Effector memory CD4-positive, alpha-beta T cell (primary cell): Measurements from ENCODE around the gene PAFAH1B2.

Experiments used
- DNase-seq, 3 donors: peaks; one replicate each; pipeline ENCODE4 v3.0.0-alpha.2; 2020
- H3K27ac ChIP-seq: 2 replicates; pipeline ENCODE4 v1.7.0; 2013; ENCODE audit warnings: mild to moderate bottlenecking, low read length, moderate library complexity; ENCODE audit not compliant: insufficient read depth, poor library complexity, severe bottlenecking
- H3K27me3 ChIP-seq: replicated peaks from 2 replicates; pipeline ENCODE4 v1.7.0; 2013; ENCODE audit warnings: mild to moderate bottlenecking, low read length; ENCODE audit not compliant: insufficient read depth, control insufficient read depth, poor library complexity, severe bottlenecking
- H3K36me3 ChIP-seq: 2 replicates; pipeline ENCODE4 v1.7.0; 2013; ENCODE audit warnings: mild to moderate bottlenecking, low read length, moderate library complexity; ENCODE audit not compliant: control insufficient read depth, insufficient read depth
- H3K4me1 ChIP-seq: 2 replicates; pipeline ENCODE4 v1.7.0; 2013; ENCODE audit warnings: low read length, mild to moderate bottlenecking; ENCODE audit not compliant: control insufficient read depth, insufficient read depth, poor library complexity, severe bottlenecking
- H3K4me3 ChIP-seq: 2 replicates; pipeline ENCODE4 v1.7.0; 2013; ENCODE audit warnings: low read length, low read depth, mild to moderate bottlenecking; ENCODE audit not compliant: insufficient read depth, poor library complexity, severe bottlenecking
- H3K9me3 ChIP-seq: 2 replicates; pipeline ENCODE4 v1.7.0; 2013; ENCODE audit warnings: mild to moderate bottlenecking, low read length, moderate library complexity; ENCODE audit not compliant: control insufficient read depth

Gene PAFAH1B2

GRCh38 chr11:117145393-117145761 lies 1.3 kb downstream of the PAFAH1B2 start:
- DNase-seq, result peak in 1 of 3 donors; percentile 11
- peak overlapping the region; percentile 69 for H3K4me3 ChIP-seq
- no peaks in the 10 kb centered on the region for H3K27me3 ChIP-seq
- peaks cover 7% of the 10 kb centered on the region for H3K36me3 ChIP-seq
- peak overlapping the region; percentile 74 for H3K27ac ChIP-seq
- H3K9me3 ChIP-seq, result no peaks in the 10 kb centered on the region
- peaks cover 16% of the 10 kb centered on the region for H3K4me1 ChIP-seq

- H3K4me1 ChIP-seq, result peaks cover 16% of the 10 kb centered on the region
- no peaks in the 10 kb centered on the region for H3K27me3 ChIP-seq
- no peak for DNase-seq
- H3K9me3 ChIP-seq, result no peaks in the 10 kb centered on the region
- no peak overlapping the region for H3K4me3 ChIP-seq
- no peak overlapping the region for H3K27ac ChIP-seq
- H3K36me3 ChIP-seq, result peaks cover 7% of the 10 kb centered on the region
Measured at GRCh38 chr11:117146521-117146920, 2.4 kb downstream of the PAFAH1B2 start.

- DNase-seq, result no peak
- Histone ChIP-seq H3K27me3 (no peaks in the 10 kb centered on the region), H3K27ac (no peak overlapping the region), H3K4me3 (no peak overlapping the region), H3K36me3 (peaks cover 14% of the 10 kb centered on the region), H3K9me3 (no peaks in the 10 kb centered on the region), H3K4me1 (peaks cover 5% of the 10 kb centered on the region)
Measured at GRCh38 chr11:117152066-117152465, 8.0 kb downstream of the PAFAH1B2 start.

GRCh38 chr11:117154468-117154867 lies 10.4 kb downstream of the PAFAH1B2 start:
- no peak for DNase-seq
- H3K27ac ChIP-seq, result no peak overlapping the region
- no peak overlapping the region for H3K4me3 ChIP-seq
- H3K27me3 ChIP-seq, result no peaks in the 10 kb centered on the region
- H3K36me3 ChIP-seq, result peaks cover 14% of the 10 kb centered on the region
- no peaks in the 10 kb centered on the region for H3K9me3 ChIP-seq
- H3K4me1 ChIP-seq, result peaks cover 5% of the 10 kb centered on the region

- H3K27ac ChIP-seq, result no peak overlapping the region
- H3K27me3 ChIP-seq, result no peaks in the 10 kb centered on the region
- DNase-seq, result no peak
- peaks cover 30% of the 10 kb centered on the region for H3K36me3 ChIP-seq
- peaks cover 5% of the 10 kb centered on the region for H3K4me1 ChIP-seq
- no peak overlapping the region for H3K4me3 ChIP-seq
- no peaks in the 10 kb centered on the region for H3K9me3 ChIP-seq
Measured at GRCh38 chr11:117157507-117157906, 13.4 kb downstream of the PAFAH1B2 start.

GRCh38 chr11:117159892-117160291 lies 15.8 kb downstream of the PAFAH1B2 start:
- peaks cover 5% of the 10 kb centered on the region for H3K4me1 ChIP-seq
- H3K36me3 ChIP-seq, result peaks cover 50% of the 10 kb centered on the region
- H3K9me3 ChIP-seq, result no peaks in the 10 kb centered on the region
- no peak for DNase-seq
- no peak overlapping the region for H3K27ac ChIP-seq
- no peaks in the 10 kb centered on the region for H3K27me3 ChIP-seq
- no peak overlapping the region for H3K4me3 ChIP-seq

- Histone ChIP-seq H3K9me3 (no peaks in the 10 kb centered on the region), H3K27ac (no peak overlapping the region), H3K4me1 (peaks cover 5% of the 10 kb centered on the region), H3K4me3 (no peak overlapping the region), H3K36me3 (peaks cover 49% of the 10 kb centered on the region), H3K27me3 (no peaks in the 10 kb centered on the region)
- DNase-seq, result no peak
Measured at GRCh38 chr11:117160826-117161225, 16.7 kb downstream of the PAFAH1B2 start.

GRCh38 chr11:117166491-117166890 lies 22.4 kb downstream of the PAFAH1B2 start:
- Histone ChIP-seq H3K36me3 (peaks cover 45% of the 10 kb centered on the region), H3K27me3 (no peaks in the 10 kb centered on the region), H3K4me1 (no peaks in the 10 kb centered on the region), H3K9me3 (no peaks in the 10 kb centered on the region), H3K27ac (no peak overlapping the region), H3K4me3 (no peak overlapping the region)
- DNase-seq, result no peak

GRCh38 chr11:117169736-117170135 lies 25.6 kb downstream of the PAFAH1B2 start:
- H3K36me3 ChIP-seq, result peaks cover 14% of the 10 kb centered on the region
- H3K4me3 ChIP-seq, result no peak overlapping the region
- DNase-seq, result no peak
- H3K27ac ChIP-seq, result no peak overlapping the region
- H3K9me3 ChIP-seq, result no peaks in the 10 kb centered on the region
- no peaks in the 10 kb centered on the region for H3K4me1 ChIP-seq
- no peaks in the 10 kb centered on the region for H3K27me3 ChIP-seq

GRCh38 chr11:117170210-117170609 lies 26.1 kb downstream of the PAFAH1B2 start:
- Histone ChIP-seq H3K9me3 (no peaks in the 10 kb centered on the region), H3K36me3 (peaks cover 14% of the 10 kb centered on the region), H3K4me3 (no peak overlapping the region), H3K4me1 (no peaks in the 10 kb centered on the region), H3K27me3 (no peaks in the 10 kb centered on the region), H3K27ac (no peak overlapping the region)
- no peak for DNase-seq

- no peaks in the 10 kb centered on the region for H3K9me3 ChIP-seq
- H3K27ac ChIP-seq, result no peak overlapping the region
- H3K36me3 ChIP-seq, result peaks cover 8% of the 10 kb centered on the region
- no peaks in the 10 kb centered on the region for H3K4me1 ChIP-seq
- no peak for DNase-seq
- H3K4me3 ChIP-seq, result no peak overlapping the region
- H3K27me3 ChIP-seq, result no peaks in the 10 kb centered on the region
Measured at GRCh38 chr11:117171007-117171403, 26.9 kb downstream of the PAFAH1B2 start.
